Measurements from ENCODE around the gene SVIL.
"Not testable (repeated sequence)": the region's sequence is repeated elsewhere in the genome, so short reads cannot be mapped to it uniquely, and the experiment has no call there.

SVIL gene

DNA sequence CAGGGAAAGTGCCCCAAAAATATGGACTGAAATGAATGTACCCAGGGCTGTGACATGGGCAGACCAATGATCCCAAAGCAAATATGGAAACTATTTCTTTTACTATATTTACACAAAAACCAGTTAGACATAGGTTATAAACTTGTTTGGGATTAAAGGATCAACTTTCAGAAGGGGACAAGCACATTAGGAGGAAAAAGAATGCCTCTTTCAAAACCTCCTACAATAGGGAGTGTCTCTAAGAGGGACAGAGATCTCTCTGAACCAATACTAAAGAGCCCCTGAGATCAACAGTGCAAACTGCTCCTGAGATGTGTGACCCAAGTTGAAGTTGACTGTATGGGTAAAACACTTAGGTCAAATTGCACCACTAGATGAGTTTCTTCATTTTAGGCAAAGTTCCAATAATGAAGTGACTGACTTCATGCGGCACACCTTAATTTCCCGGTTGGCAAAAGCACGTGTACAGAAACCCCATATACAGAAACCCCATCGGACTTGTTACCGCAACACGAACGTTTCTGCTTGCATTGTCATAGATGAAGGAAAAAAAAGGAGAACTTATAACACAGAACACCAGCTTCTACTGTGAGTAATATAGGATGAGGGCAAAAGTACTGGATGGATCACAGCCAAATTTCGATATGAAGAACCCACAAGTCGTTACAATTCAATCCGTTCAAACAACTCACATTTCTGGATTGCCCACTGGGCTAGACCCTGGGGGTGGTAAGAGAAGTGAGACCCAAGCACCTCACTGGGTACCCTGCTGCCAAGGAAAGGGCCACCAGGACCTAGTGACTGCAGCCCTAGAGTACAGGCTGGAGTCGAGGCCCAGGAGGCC lies 4.3 kb downstream of the SVIL start:
- peak overlapping the region; percentile 97 for H3K27ac ChIP-seq
- TF ChIP-seq, protein P1, sequence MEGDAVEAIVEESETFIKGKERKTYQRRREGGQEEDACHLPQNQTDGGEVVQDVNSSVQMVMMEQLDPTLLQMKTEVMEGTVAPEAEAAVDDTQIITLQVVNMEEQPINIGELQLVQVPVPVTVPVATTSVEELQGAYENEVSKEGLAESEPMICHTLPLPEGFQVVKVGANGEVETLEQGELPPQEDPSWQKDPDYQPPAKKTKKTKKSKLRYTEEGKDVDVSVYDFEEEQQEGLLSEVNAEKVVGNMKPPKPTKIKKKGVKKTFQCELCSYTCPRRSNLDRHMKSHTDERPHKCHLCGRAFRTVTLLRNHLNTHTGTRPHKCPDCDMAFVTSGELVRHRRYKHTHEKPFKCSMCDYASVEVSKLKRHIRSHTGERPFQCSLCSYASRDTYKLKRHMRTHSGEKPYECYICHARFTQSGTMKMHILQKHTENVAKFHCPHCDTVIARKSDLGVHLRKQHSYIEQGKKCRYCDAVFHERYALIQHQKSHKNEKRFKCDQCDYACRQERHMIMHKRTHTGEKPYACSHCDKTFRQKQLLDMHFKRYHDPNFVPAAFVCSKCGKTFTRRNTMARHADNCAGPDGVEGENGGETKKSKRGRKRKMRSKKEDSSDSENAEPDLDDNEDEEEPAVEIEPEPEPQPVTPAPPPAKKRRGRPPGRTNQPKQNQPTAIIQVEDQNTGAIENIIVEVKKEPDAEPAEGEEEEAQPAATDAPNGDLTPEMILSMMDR (conservative IDR thresholded peaks at IDR 0.05): no peak

DNA sequence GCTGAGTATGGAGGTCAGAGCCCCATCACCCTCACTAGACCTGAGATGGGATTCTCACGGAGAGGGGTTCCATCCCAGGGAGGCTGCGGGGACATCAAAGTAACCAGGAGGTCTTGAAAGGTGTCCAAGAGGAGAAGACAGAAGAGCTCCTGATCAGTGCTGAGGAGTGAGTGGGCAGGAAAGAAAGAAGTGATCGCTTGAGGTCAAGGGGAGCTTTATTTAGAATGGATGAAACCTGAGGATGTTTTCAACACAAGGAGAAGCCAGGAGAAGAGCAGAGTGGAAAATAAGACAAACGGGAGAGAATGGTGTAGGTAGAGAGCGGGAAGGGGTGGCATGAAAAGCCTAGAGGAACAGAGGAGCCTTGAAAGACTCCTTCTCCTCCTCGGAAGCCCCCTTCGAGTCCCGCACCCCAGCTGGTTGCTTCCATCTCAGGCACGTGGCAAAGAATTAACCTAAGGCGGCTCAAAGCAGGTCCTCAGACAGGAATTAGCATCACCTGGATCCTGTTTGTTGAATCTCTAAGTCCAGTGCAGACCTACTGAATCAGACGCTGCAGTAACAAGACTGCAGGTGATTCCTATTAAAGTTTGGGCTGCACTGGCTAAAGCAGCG lies 5.8 kb downstream of the SVIL start:
- peak overlapping the region; percentile 97 for H3K27ac ChIP-seq
- TF ChIP-seq, protein P1 (conservative IDR thresholded peaks at IDR 0.05): no peak

DNA sequence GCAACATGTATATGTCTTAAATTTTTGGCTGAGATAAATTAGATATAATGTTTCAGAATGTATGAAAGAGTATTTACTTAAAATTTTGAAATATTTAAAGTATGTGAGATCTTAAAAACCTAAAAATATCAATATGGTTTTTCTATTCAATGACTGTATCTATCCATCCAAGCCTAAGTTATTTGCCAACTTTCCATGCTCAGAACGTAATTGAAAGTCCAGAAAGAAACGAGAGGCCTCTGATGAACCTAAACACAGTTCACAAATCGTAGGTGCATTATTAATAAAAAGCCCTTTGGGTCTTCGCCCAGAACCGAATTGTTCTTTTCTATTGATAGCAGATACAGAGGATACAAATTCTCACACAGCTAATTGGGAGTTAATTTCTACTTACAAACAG lies 6.5 kb downstream of the SVIL start:
- peak overlapping the region; percentile 97 for H3K27ac ChIP-seq

DNA sequence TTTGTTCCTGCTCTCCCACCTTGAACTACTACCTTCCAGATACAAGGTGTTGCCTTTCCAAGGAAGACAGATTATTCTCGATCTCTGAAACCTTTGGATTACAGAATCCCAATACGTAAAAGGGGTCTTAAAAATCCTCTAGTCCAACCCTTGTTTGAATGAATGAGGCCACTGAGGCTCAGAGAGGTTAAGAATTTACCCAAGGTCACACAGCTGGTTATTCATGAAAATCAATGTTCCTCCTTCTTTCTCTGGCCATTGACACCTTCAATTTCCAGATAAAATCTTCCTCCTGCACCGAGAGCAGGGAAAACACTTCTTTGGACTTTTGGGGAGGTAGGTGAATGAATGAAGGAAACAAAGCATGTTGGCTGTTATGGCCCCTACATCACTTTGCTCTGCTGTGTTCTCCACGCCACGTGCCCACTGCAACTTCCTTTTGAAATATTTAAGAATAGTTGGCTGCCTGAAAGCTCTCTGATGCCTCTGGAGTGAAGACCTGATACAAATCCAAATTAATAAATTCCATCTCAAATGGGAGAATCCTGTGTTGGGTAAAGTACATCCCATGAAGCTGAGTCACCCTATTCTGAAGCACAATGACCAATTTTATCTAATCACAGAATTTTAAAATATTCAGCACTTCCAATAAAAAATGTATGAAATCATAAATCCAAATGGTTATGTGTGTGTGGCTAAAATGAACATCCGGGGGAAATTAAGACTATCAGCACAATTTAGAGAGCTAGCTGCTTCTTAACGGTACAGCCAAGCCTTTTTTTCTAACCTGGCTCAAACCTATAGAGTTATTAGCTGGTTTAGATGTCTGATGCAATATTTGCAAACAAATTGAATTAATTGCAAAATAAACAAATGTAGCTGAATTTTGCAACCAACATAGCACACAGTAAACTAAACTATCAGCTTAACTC lies 7.3 kb downstream of the SVIL start:
- TF ChIP-seq, protein P1 (conservative IDR thresholded peaks at IDR 0.05): no peak
- H3K27ac ChIP-seq: peak overlapping the region; percentile 97

More for the DNA sequence above, 6.5 kb downstream of the SVIL start:
- TF ChIP-seq, protein P1 (conservative IDR thresholded peaks at IDR 0.05): no peak

DNA sequence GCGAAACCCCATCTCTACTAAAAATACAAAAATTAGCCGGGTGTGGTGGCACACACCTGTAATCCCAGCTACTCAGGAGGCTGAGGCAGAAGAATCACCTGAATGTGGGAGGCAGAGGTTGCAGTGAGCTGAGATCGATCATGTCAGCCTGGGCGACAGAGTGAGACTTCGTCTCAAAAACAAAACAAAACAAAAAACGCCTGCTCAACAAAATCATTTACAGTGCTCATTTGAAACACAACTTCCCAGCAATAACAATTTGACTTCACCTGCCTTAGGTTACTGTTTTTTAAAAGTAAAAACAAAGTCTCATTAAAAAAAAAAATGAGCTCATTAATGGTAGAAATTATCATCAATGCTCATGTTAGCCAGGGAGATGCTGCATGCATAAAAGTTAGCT lies 10.4 kb downstream of the SVIL start:
- H3K27ac ChIP-seq: not testable (repeated sequence)

DNA sequence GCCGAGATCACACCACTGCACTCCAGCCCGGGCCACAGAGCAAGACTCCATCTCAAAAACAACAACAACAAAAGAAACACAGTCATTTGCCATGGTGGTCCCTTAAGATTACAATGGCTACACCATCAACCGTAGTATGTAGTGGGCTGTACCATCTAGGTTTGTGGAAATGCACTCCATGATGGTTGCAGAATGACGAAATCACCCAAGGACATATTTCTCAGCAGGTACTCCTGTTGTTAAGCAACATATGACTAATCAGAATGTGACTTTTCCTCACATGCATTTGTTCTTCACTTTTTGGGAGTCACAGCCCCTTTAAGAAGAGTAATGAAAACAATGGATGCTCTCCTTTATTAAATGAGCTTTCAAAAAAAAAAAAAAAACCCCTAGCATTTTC lies 11.0 kb downstream of the SVIL start:
- H3K27ac ChIP-seq: no peak overlapping the region
- TF ChIP-seq, protein P1 (conservative IDR thresholded peaks at IDR 0.05): no peak

DNA sequence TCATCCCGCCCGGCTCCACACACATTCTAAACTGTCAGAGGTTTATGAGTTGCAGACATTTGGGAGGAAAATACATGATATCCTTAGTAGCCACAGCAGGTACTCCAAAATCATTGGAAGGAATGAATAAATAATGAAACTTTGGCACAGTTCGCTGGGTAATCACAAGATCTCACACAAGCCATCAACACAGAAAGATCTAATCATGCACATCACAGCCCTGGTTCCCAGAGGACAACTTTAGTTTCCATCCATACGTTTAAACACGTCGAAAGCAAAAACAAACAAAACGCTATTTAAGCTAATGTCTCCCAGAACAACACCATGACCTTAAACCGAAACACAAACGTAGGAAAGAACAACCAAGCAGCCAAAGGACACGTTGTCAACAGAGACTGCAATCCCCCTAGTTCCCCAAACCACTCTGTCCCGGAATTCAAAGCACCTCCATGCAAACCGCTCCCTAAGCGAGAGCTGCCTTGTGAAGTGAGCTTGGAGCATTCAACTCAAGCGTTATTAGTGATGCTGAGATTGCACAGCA lies 12.3 kb downstream of the SVIL start:
- TF ChIP-seq, protein P1 (conservative IDR thresholded peaks at IDR 0.05): no peak

More for the DNA sequence above, 12.3 kb downstream of the SVIL start:
- H3K27ac ChIP-seq: peak overlapping the region; percentile 51
